ENCODE data around the gene DNAJC9. TPM values are rescaled to one million over a fixed set of nuclear protein-coding genes. Genes with fewer than 3 reads are reported as not detected.
A peak's percentile ranks its signal among the peaks of the same experiment; 100 is the strongest.

The DNAJC9 gene
- total RNA-seq, 6 donors from 2014 or later = 10.1 to 16.8 (median 12.0) TPM

DNA sequence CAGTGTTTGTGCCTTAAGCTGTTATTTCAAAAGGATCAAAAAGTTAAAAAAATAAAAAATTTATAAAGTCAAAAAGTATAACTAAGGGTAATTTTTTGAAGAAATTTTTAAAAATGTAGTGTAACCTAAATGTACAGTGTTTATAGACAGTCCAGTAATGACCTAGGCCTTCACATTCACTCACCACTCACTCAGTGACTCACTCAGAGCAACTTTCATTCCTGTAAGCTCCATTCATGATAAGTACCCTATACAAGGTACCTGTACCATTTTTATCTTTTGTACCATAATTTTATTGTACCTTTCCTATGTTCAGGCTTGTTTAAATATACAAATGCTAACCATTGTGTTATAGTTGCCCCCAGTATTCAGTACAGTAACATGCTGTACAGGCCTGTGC is 21.5 kb downstream of the DNAJC9 start:
- Histone ChIP-seq H3K4me1 (peaks cover 0 to 3% (median 0%) of the 10 kb centered on the region in 4 donors), H3K9me3 (no peaks in the 10 kb centered on the region), H3K27ac (no peak overlapping the region), H3K27me3 (no peaks in the 10 kb centered on the region), H3K36me3 (peaks cover 0 to 10% (median 1%) of the 10 kb centered on the region in 4 donors), H3K4me3 (no peak overlapping the region)
- TF ChIP-seq, protein P1, sequence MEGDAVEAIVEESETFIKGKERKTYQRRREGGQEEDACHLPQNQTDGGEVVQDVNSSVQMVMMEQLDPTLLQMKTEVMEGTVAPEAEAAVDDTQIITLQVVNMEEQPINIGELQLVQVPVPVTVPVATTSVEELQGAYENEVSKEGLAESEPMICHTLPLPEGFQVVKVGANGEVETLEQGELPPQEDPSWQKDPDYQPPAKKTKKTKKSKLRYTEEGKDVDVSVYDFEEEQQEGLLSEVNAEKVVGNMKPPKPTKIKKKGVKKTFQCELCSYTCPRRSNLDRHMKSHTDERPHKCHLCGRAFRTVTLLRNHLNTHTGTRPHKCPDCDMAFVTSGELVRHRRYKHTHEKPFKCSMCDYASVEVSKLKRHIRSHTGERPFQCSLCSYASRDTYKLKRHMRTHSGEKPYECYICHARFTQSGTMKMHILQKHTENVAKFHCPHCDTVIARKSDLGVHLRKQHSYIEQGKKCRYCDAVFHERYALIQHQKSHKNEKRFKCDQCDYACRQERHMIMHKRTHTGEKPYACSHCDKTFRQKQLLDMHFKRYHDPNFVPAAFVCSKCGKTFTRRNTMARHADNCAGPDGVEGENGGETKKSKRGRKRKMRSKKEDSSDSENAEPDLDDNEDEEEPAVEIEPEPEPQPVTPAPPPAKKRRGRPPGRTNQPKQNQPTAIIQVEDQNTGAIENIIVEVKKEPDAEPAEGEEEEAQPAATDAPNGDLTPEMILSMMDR (IDR thresholded peaks at IDR 0.05) = no peak
- TF ChIP-seq POLR2AphosphoS5 (IDR thresholded peaks at IDR 0.05) (no peak), EP300 (IDR thresholded peaks at IDR 0.05) (no peak)
- no peak for DNase-seq
- ATAC-seq (ENCODE audit: low FRiP score in 2 of 2) = no peak

DNA sequence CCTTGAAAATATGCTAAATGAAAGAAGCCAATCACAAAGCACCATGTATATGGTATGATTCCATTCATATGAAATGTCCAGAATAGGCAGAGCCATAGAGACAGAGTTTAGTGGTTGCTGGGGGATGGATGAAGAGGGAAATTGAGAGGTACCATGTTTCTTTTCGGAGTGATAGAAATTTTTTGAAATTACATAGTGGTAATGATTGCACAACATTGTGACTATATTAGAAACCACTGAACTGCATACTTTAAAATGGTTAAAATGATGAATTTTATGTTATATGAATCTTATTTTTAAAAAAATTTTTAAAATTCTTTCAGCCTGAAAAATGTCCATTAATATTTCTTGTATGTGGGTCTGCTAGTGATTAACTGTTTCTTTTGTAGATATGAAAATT is 26.1 kb downstream of the DNAJC9 start:
- TF ChIP-seq EP300 (IDR thresholded peaks at IDR 0.05) (no peak), POLR2A (IDR thresholded peaks at IDR 0.05) (no peak), POLR2AphosphoS5 (IDR thresholded peaks at IDR 0.05) (no peak)
- TF ChIP-seq, protein P1 (IDR thresholded peaks at IDR 0.05) = no peak
- DNase-seq = no peak

DNA sequence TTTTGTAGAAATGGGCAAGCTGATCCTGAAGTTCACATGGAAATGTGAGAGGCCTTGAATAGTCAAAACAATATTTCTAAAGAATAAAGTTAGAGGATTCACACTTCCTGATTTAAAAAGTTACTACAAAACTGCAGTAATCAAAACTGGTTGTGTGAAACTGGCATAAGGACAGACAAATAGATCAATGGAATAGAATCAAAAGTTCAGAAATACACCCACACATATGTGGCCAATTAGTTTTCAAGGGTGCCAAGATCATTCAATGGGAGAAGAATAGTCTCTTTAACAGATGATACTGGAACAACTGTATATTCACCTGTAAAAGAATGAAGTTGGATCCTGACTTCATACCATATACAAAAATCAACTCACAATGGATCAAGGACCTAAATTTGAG is 27.7 kb downstream of the DNAJC9 start:
- H3K9me3 ChIP-seq = no peaks in the 10 kb centered on the region
- no peak for TF ChIP-seq POLR2A (IDR thresholded peaks at IDR 0.05)
- TF ChIP-seq, protein P1 (IDR thresholded peaks at IDR 0.05) = no peak
- TF ChIP-seq EP300 (IDR thresholded peaks at IDR 0.05) = no peak
- TF ChIP-seq POLR2AphosphoS5 (IDR thresholded peaks at IDR 0.05) = no peak
- no peak for ATAC-seq (ENCODE audit: low FRiP score in 2 of 2)

More for the DNA sequence above, 26.1 kb downstream of the DNAJC9 start:
- peaks cover 0 to 25% (median 10%) of the 10 kb centered on the region in 4 donors for H3K36me3 ChIP-seq
- H3K4me1 ChIP-seq = no peaks in the 10 kb centered on the region
- no peaks in the 10 kb centered on the region for H3K27me3 ChIP-seq
- H3K27ac ChIP-seq = no peak overlapping the region
- ATAC-seq (ENCODE audit: low FRiP score in 2 of 2) = no peak
- whole genome bisulfite sequencing, 2 donors = 86 to 89% methylated on average over 1 of the region's 1 CpG
- no peaks in the 10 kb centered on the region for H3K9me3 ChIP-seq
- no peak overlapping the region for H3K4me3 ChIP-seq

DNA sequence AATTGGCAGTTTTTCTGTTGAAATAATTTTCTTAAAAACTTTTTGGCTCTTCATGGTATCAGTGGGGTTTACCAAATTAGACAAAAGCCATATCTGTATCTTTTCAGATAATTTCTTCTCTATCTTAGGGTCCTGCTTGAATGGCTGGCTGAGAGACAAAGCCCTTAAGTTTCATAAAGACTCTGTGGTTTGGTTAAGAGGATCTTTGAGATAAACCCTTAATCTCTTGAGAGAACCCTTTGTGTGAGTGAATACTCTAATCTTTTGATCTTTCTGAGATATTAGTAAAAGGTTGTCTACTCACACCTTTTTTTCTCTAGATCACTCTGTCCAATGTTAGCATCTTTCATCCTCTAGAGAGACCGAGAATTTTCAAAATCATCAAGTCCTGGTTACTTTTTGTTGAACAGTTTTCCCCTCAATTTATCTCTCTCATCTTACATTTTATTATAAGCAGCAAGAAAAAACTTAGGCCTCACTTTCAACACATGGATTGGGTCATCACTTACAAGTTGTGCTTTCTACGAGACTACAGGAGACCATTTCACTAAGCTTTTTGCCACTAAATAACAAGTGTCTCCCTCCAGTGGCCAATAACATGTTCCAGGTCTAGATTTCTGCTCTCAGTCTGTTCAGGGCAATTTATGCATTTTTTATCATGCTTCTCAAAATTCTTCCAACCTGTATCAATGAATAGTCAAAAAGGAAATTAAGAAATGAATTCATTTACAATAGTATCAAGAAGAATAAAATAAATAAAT is 28.4 kb downstream of the DNAJC9 start:
- 86 to 93% methylated on average over 2 of the region's 2 CpGs for WGBS, 2 donors
- DNase-seq = no peak
- H3K27me3 ChIP-seq = no peaks in the 10 kb centered on the region
- no peaks in the 10 kb centered on the region for H3K4me1 ChIP-seq
- no peak for ATAC-seq (ENCODE audit: low FRiP score in 2 of 2)
- no peak overlapping the region for H3K27ac ChIP-seq
- H3K36me3 ChIP-seq = peaks cover 0 to 25% (median 10%) of the 10 kb centered on the region in 4 donors
- TF ChIP-seq, protein P1 (IDR thresholded peaks at IDR 0.05) = peak in 1 of 6 experiments; percentile 11
- TF ChIP-seq POLR2A (IDR thresholded peaks at IDR 0.05) = no peak
- no peaks in the 10 kb centered on the region for H3K9me3 ChIP-seq
- no peak overlapping the region for H3K4me3 ChIP-seq

More for the DNA sequence above, 27.7 kb downstream of the DNAJC9 start:
- Histone ChIP-seq H3K4me3 (no peak overlapping the region), H3K36me3 (peaks cover 0 to 25% (median 10%) of the 10 kb centered on the region in 4 donors), H3K27ac (no peak overlapping the region), H3K4me1 (no peaks in the 10 kb centered on the region), H3K27me3 (no peaks in the 10 kb centered on the region)
- no peak for DNase-seq

DNA sequence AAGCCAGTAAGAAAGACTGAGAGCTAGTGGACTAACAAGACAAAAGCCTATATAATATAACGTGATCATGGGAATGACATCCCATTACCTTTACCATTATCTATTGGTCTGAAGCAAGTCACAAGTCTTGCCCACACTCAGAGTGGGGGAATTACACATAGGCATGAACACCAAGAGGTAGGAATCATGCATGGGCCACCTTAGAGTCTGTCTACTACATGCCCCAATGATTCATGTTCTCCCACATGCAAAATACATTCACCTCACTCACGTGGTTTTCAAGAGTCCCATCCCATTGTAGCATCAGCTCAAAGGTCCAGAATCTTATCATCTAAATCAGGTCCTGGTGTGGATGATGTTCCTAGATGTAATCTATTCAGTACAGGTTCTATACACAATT is 29.4 kb downstream of the DNAJC9 start:
- H3K4me1 ChIP-seq = no peaks in the 10 kb centered on the region
- no peaks in the 10 kb centered on the region for H3K27me3 ChIP-seq
- TF ChIP-seq EP300 (IDR thresholded peaks at IDR 0.05) (no peak), POLR2A (IDR thresholded peaks at IDR 0.05) (no peak), POLR2AphosphoS5 (IDR thresholded peaks at IDR 0.05) (no peak)
- TF ChIP-seq, protein P1 (IDR thresholded peaks at IDR 0.05) = no peak
- H3K4me3 ChIP-seq = no peak overlapping the region
- DNase-seq = no peak
- peaks cover 0 to 25% (median 10%) of the 10 kb centered on the region in 4 donors for H3K36me3 ChIP-seq
- WGBS, 2 donors = 94 to 95% methylated on average over 2 of the region's 2 CpGs
- no peak overlapping the region for H3K27ac ChIP-seq
- no peaks in the 10 kb centered on the region for H3K9me3 ChIP-seq
- no peak for ATAC-seq (ENCODE audit: low FRiP score in 2 of 2)
